ENCODE results near the gene SRP9. TPM values are rescaled to one million over a fixed set of nuclear protein-coding genes. Genes with fewer than 3 reads are reported as not detected.

The SRP9 gene
- 141 and 143 TPM in 2 replicates for total RNA-seq

GRCh38 chr1:225777583-225778336 is at the start of gene SRP9:
TSS of gene SRP9 (plus strand) at chr1:225777826. CDS start at chr1:225777941, 115 bp downstream.
- Mint-ChIP-seq H3K9me3 (no peaks in the 10 kb centered on the region), H3K27ac (no peak within 1 kb of the TSS), H3K4me1 (peaks cover 37% of the 10 kb centered on the region), H3K27me3 (no peaks in the 10 kb centered on the region), H3K36me3 (ENCODE audit: low read depth) (peaks cover 21% of the 10 kb centered on the region), H3K4me3 (no peak within 1 kb of the TSS)
- intact Hi-C loops (cut with micrococcal nuclease): loop anchor here (1.0 to 5.0 kb wide), 14 partner anchors 33 to 410 kb away; partner anchors contain the start of genes ACBD3, ENAH, EPHX1 and H3-3A
- ATAC-seq (ENCODE audit: low read depth): peak; percentile 97
- CTCF ChIA-PET: interaction anchor here (0.9 to 2.7 kb wide), 21 partner anchors 8 to 459 kb away, joined by 3 to 26 read pairs (median 4); partner anchors contain the start of genes EPHX1, PYCR2 and TMEM63A
- peak; percentile 94 for DNase-seq
- TF ChIP-seq CTCF (IDR thresholded peaks at IDR 0.05): no peak
- POLR2A ChIA-PET: interaction anchor here (0.6 to 2.9 kb wide), 38 partner anchors 9 to 1665 kb away, joined by 3 to 50 read pairs (median 5); partner anchors contain the start of genes ENAH, EPHX1, H3-3A and LBR

- no peaks in the 10 kb centered on the region for H3K36me3 Mint-ChIP-seq (ENCODE audit: low read depth)
- ChIA-PET CTCF (no interaction called here), POLR2A (interaction anchor here (0.6 kb wide), 1 partner anchor 71 kb away, joined by 6 read pairs; no protein-coding TSS in a partner anchor)
- ATAC-seq (ENCODE audit: low read depth): no peak
- no peak for DNase-seq
- H3K27me3 Mint-ChIP-seq: peaks cover 2% of the 10 kb centered on the region
- no peaks in the 10 kb centered on the region for H3K4me1 Mint-ChIP-seq
- TF ChIP-seq CTCF (IDR thresholded peaks at IDR 0.05): no peak
- H3K27ac Mint-ChIP-seq: no peak overlapping the region
- intact Hi-C loops (cut with micrococcal nuclease): no loop called here
- H3K9me3 Mint-ChIP-seq: no peaks in the 10 kb centered on the region
- no peak overlapping the region for H3K4me3 Mint-ChIP-seq
Measured at GRCh38 chr1:225731491-225731890, 46.1 kb upstream of the SRP9 start.

- Mint-ChIP-seq H3K36me3 (ENCODE audit: low read depth) (no peaks in the 10 kb centered on the region), H3K9me3 (no peaks in the 10 kb centered on the region), H3K4me3 (no peak overlapping the region), H3K27me3 (no peaks in the 10 kb centered on the region), H3K4me1 (no peaks in the 10 kb centered on the region), H3K27ac (no peak overlapping the region)
- TF ChIP-seq CTCF (IDR thresholded peaks at IDR 0.05): no peak
- ChIA-PET POLR2A (no interaction called here), CTCF (no interaction called here)
- intact Hi-C loops (cut with micrococcal nuclease): no loop called here
- DNase-seq (no peak), ATAC-seq (ENCODE audit: low read depth) (no peak)
Measured at GRCh38 chr1:225733254-225733653, 44.4 kb upstream of the SRP9 start.

- CTCF ChIA-PET: no interaction called here
- ATAC-seq (ENCODE audit: low read depth) (no peak), DNase-seq (no peak)
- H3K27ac Mint-ChIP-seq: no peak overlapping the region
- H3K4me1 Mint-ChIP-seq: no peaks in the 10 kb centered on the region
- intact Hi-C loops (cut with micrococcal nuclease): no loop called here
- no peak overlapping the region for H3K4me3 Mint-ChIP-seq
- H3K36me3 Mint-ChIP-seq (ENCODE audit: low read depth): no peaks in the 10 kb centered on the region
- no peak for TF ChIP-seq CTCF (IDR thresholded peaks at IDR 0.05)
- no peaks in the 10 kb centered on the region for H3K9me3 Mint-ChIP-seq
- H3K27me3 Mint-ChIP-seq: no peaks in the 10 kb centered on the region
- POLR2A ChIA-PET: no interaction called here
Measured at GRCh38 chr1:225735252-225736149, 42.1 kb upstream of the SRP9 start.

Measured in activated B cell treated with CpG ODN at 0.5 μM for 24 hours (primary cell).